ENCODE results near the gene LIPT2. TPM values are rescaled to one million over a fixed set of nuclear protein-coding genes. Genes with fewer than 3 reads are reported as not detected.

Gene LIPT2
- total and polyA plus RNA-seq, 2 of the 4 experiments (the other 2 are of a cell fraction), result 1.7 to 2.9 TPM

GRCh38 chr11:74494916-74495315 is 1.4 kb upstream of the LIPT2 start:
- Histone ChIP-seq H3K27me3 (ENCODE audit: control insufficient read depth, insufficient read depth, low read length) (no peaks in the 10 kb centered on the region), H3K4ac (ENCODE audit: low read depth, low read length) (no peak overlapping the region), H3K23ac (ENCODE audit: low read depth, low read length) (no peak overlapping the region), H2BK20ac (ENCODE audit: low read depth, low read length) (no peak overlapping the region), H3K14ac (replicated peaks; ENCODE audit: low read depth, low read length) (no peak overlapping the region), H3K36me3 (ENCODE audit: control insufficient read depth, insufficient read depth, low read length) (no peaks in the 10 kb centered on the region), H3K4me1 (ENCODE audit: control insufficient read depth, insufficient read depth, low read length) (no peaks in the 10 kb centered on the region), H2BK120ac (ENCODE audit: low read depth, low read length) (no peak overlapping the region), H2AK9ac (replicated peaks; ENCODE audit: low read depth, low read length, poor library complexity) (no peak overlapping the region), H2BK15ac (ENCODE audit: low read depth, low read length) (no peak overlapping the region), H3K27ac (ENCODE audit: insufficient read depth, low read length) (no peak overlapping the region), H4K8ac (ENCODE audit: low read depth in 2 of 2, low read length in 2 of 2) (no peak overlapping the region), H3K4me3 (ENCODE audit: insufficient read depth, low read depth, low read length) (no peak overlapping the region), H3K9me3 (ENCODE audit: control insufficient read depth, insufficient read depth, low read length) (no peaks in the 10 kb centered on the region), H2AFZ (replicated peaks; ENCODE audit: low read length, poor library complexity) (no peak overlapping the region), H3K9me1 (ENCODE audit: insufficient read depth, low read length) (peaks cover 8% of the 10 kb centered on the region; the same call in 1 of the 2 replicates), H4K91ac (ENCODE audit: insufficient read depth, low read depth, low read length) (no peak overlapping the region), H3K4me2 (ENCODE audit: low read depth, low read length) (no peak overlapping the region), H3K18ac (ENCODE audit: low read depth, low read length) (no peak overlapping the region), H3K79me1 (ENCODE audit: low read depth in 1 of 2, low read length in 2 of 2) (peaks cover 0 to 4% of the 10 kb centered on the region in 2 experiments; a peak in 1 of 4 replicates), H4K20me1 (ENCODE audit: insufficient read depth, low read length) (no peaks in the 10 kb centered on the region), H2AK5ac (ENCODE audit: low read depth, low read length) (no peak overlapping the region), H2BK5ac (ENCODE audit: low read depth, low read length, poor library complexity, severe bottlenecking) (no peak overlapping the region), H3K9ac (ENCODE audit: low read depth, low read length) (no peak overlapping the region), H4K5ac (ENCODE audit: low read depth, low read length) (no peak overlapping the region), H3K56ac (ENCODE audit: extremely low read depth, insufficient read depth, low read length) (no peak overlapping the region)
- DNase-seq (no peak), ATAC-seq (ENCODE audit: low read depth) (no peak)
- ChIA-PET POLR2A (ENCODE audit: unreplicated experiment) (interaction anchor here (0.7 kb wide), 1 partner anchor 920 kb away, joined by 3 read pairs; no protein-coding TSS in a partner anchor), CTCF (no interaction called here)
- dilution Hi-C loops (cut with HindIII; ENCODE audit: low sequenced_read_pairs, unreplicated experiment), result no loop called here
- intact Hi-C loops (cut with micrococcal nuclease), result no loop called here
- no CpG with 5 or more reads among the region's 1 CpG for WGBS, 2 experiments (ENCODE audit: extremely low coverage in 2 of 2, insufficient read length in 1 of 2)
- in situ Hi-C loops (cut with MboI; ENCODE audit: low sequenced_read_pairs), result no loop called here
- BruUV-seq (replicated peaks), result no TSS peak
- TF ChIP-seq FOS (IDR thresholded peaks at IDR 0.05; ENCODE audit: low read depth, low read length), result no peak
- no peak for TF ChIP-seq CEBPB (IDR thresholded peaks at IDR 0.05; ENCODE audit: low read depth, low read length)
- no peak for TF ChIP-seq RCOR1 (IDR thresholded peaks at IDR 0.05; ENCODE audit: insufficient replicate concordance, low read length)
- no peak for TF ChIP-seq BHLHE40 (IDR thresholded peaks at IDR 0.05; ENCODE audit: low read depth, low read length)
- no peak for TF ChIP-seq MAZ (IDR thresholded peaks at IDR 0.05; ENCODE audit: borderline replicate concordance, low read depth, low read length)
- TF ChIP-seq NFE2L2 (IDR thresholded peaks at IDR 0.05; ENCODE audit: low read depth, low read length), result no peak
- TF ChIP-seq USF2 (IDR thresholded peaks at IDR 0.05; ENCODE audit: low read depth, low read length), result no peak
- no peak for TF ChIP-seq CHD1 (IDR thresholded peaks at IDR 0.05; ENCODE audit: low read depth, low read length)
- TF ChIP-seq MAFK (IDR thresholded peaks at IDR 0.05; ENCODE audit: low read depth, low read length), result no peak
- TF ChIP-seq RFX5 (IDR thresholded peaks at IDR 0.05; ENCODE audit: low read depth, low read length), result no peak
- TF ChIP-seq ELK1 (IDR thresholded peaks at IDR 0.05; ENCODE audit: borderline replicate concordance, low read depth, low read length), result no peak
- no peak for TF ChIP-seq RAD21 (IDR thresholded peaks at IDR 0.05; ENCODE audit: low read length)
- TF ChIP-seq POLR2A (IDR thresholded peaks at IDR 0.05; ENCODE audit: low read depth, low read length), result no peak
- no peak for TF ChIP-seq SMC3 (IDR thresholded peaks at IDR 0.05; ENCODE audit: low read depth, low read length)
- no peak for TF ChIP-seq MXI1 (IDR thresholded peaks at IDR 0.05; ENCODE audit: borderline replicate concordance, low read depth, low read length)
- no peak for TF ChIP-seq CTCF (conservative IDR thresholded peaks at IDR 0.05; ENCODE audit: low read depth, low read length)

All from IMR-90 (cell line).